GM06990 (cell line): ENCODE measurements around the gene PHACTR1.

Source experiments
- DNase-seq: peaks from one replicate; pipeline ENCODE4 v3.0.0-alpha.2; 2011; ENCODE audit not compliant: insufficient read length; ENCODE audit errors: extremely low read depth
- H3K27me3 ChIP-seq: replicated peaks from 2 replicates; pipeline ENCODE4 v1.6.0; 2011; ENCODE audit warnings: low read length; ENCODE audit not compliant: control insufficient read depth, insufficient read depth
- H3K36me3 ChIP-seq: 2 replicates; pipeline ENCODE4 v1.5.1; 2011; ENCODE audit warnings: low read length; ENCODE audit not compliant: control insufficient read depth, insufficient read depth
- H3K4me3 ChIP-seq: replicated peaks from 2 replicates; pipeline ENCODE4 v1.5.1; 2011; ENCODE audit warnings: low read depth, mild to moderate bottlenecking, control low read depth, low read length
- TF ChIP-seq, protein P1 (sequence below): IDR thresholded peaks from 2 replicates; pipeline ENCODE4 v1.5.1; 2011; ENCODE audit warnings: low read length, control low read depth, mild to moderate bottlenecking, inconsistent platforms; ENCODE audit not compliant: insufficient read depth, poor library complexity, severe bottlenecking

Gene PHACTR1

DNA sequence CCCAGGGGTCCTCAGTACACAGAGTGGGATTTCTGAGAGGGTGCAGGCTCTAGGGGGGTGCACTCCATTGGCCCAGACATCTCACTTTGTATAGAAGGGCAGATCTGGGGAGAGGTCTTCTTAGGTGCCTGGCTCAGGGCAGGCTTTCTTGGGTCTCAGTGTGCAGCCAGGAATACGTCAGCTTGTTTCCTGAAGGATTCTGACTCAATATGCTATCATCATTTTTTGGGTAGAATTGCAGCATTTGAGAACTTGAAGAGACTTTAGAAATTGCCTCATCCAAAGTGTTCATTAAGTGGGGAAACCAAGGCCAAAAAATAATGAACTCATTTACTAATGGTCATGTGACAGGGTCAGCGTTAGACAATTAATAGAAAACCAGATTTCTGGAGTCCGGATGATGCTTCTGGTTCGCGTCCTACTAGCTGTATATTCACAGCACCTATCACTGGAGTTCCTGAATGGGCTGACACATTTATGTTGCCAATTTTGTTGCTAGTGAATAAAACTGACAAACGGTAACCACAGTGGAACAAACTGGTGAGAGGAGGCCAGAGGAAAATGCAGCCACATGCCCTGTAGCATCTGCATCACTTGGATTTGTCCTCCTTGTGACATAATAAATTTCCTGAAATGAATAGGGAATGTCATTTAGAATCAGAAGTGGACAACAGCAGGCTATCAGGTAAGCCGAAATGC lies 372.9 kb downstream of the PHACTR1 start:
- Histone ChIP-seq H3K27me3 (no peaks in the 10 kb centered on the region; the same call in 1 of the 2 replicates), H3K36me3 (no peaks in the 10 kb centered on the region), H3K4me3 (no peak overlapping the region)
- TF ChIP-seq, protein P1, sequence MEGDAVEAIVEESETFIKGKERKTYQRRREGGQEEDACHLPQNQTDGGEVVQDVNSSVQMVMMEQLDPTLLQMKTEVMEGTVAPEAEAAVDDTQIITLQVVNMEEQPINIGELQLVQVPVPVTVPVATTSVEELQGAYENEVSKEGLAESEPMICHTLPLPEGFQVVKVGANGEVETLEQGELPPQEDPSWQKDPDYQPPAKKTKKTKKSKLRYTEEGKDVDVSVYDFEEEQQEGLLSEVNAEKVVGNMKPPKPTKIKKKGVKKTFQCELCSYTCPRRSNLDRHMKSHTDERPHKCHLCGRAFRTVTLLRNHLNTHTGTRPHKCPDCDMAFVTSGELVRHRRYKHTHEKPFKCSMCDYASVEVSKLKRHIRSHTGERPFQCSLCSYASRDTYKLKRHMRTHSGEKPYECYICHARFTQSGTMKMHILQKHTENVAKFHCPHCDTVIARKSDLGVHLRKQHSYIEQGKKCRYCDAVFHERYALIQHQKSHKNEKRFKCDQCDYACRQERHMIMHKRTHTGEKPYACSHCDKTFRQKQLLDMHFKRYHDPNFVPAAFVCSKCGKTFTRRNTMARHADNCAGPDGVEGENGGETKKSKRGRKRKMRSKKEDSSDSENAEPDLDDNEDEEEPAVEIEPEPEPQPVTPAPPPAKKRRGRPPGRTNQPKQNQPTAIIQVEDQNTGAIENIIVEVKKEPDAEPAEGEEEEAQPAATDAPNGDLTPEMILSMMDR = no peak
- DNase-seq = no peak

DNA sequence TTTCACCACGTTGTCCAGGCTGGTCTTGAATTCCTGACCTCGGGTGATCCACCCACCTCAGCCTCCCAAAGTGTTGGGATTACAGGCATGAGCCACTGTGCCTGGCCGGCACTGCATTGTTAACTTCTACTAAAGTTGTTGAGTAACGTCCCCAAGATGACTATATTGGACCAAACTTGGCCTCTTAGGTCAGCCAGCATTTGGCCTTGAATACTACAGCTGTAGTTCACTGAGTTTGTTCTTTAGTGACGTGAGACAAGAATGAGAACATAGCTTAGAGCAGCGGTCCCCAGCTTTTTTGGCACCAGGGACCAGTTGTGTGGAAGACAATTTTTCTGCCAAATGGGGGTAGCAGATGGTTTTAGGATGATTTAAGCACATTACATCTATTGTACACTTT lies 374.6 kb downstream of the PHACTR1 start:
- H3K4me3 ChIP-seq = no peak overlapping the region
- no peaks in the 10 kb centered on the region; the same call in 1 of the 2 replicates for H3K27me3 ChIP-seq
- TF ChIP-seq, protein P1 = no peak
- DNase-seq = no peak
- H3K36me3 ChIP-seq = no peaks in the 10 kb centered on the region

DNA sequence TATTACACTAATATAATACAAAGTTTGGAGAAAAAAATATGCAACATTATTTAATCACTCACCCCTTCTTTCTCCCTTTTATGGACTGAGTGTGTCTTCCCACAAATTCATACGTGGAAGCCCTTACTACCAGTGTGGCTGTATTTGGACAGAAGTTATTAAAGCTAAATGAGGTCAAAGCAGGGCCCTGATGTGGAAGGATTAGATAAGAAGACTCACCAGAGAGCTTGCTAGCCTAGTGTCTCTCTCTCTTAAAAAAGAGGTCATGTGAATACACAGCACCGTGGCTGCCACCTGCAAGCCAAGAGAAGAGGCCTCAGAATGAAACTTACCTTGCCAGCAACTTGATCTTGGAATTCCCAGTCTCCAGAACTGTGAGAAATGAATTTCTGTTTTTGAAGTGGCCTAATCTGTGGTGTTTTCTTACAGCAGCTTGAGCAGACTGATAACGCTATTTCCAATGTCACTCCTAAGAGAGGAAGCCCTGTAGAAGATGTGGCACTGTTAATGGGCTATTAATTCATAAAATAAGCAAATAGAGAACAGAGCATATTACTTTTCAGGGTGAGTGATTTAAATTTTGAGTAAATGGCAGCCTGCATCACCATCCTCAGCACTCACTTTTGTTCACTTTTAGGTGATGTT lies 378.3 kb downstream of the PHACTR1 start:
- no peak for DNase-seq
- TF ChIP-seq, protein P1 = no peak
- Histone ChIP-seq H3K27me3 (no peaks in the 10 kb centered on the region), H3K36me3 (no peaks in the 10 kb centered on the region), H3K4me3 (no peak overlapping the region)

DNA sequence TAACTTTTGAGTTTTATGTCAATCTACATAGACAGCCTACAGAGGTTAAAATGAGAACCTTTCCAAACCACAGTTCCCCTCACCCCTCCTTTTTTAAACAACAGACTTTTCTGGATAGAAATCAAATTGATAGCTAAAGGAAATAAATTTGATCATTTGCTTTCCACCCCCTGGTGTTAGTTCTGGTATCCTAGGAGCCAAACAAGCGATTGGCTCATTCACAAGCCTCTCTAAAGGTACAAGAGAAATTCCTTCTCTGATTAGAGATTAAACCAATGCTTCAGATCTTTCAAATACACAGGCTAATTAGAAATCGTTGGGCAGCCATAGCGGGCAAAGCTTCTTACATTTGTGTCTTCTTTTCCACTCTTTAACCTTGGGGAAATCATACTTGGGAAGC lies 379.5 kb downstream of the PHACTR1 start:
- TF ChIP-seq, protein P1 = no peak
- Histone ChIP-seq H3K27me3 (no peaks in the 10 kb centered on the region), H3K4me3 (no peak overlapping the region), H3K36me3 (no peaks in the 10 kb centered on the region)
- no peak for DNase-seq

DNA sequence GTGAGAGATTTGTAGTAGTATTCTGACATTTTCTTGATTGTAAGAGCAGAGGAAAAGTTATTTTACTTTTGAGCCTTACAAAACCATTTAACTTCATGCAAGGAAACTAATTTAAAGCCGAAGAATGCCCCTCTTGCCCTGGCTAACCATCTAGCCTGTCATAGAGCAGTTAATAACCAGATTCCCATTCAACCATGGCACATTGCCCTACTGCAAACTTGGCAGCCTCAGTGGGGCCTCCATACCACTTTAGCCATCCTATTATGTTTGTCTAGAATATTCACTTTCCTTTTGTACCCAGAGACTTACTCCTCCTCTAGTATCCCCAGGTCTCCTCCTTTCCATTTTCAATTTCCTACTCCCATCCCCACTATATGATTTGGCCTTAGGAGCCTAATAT lies 380.9 kb downstream of the PHACTR1 start:
- Histone ChIP-seq H3K36me3 (no peaks in the 10 kb centered on the region), H3K27me3 (no peaks in the 10 kb centered on the region), H3K4me3 (no peak overlapping the region)
- no peak for DNase-seq
- TF ChIP-seq, protein P1 = no peak
